Mesendoderm (in vitro differentiated cells): Measurements from ENCODE around the gene BTG1.

Experiments used
- DNase-seq: peaks from one replicate; pipeline ENCODE4 v3.0.0; 2013
- H2AK5ac ChIP-seq: 2 replicates; pipeline ENCODE4 v1.6.1; 2013; ENCODE audit warnings: low read length, inconsistent platforms
- H2BK120ac ChIP-seq: 2 replicates; pipeline ENCODE4 v1.6.1; 2013; ENCODE audit warnings: low read depth, mild to moderate bottlenecking, low read length, moderate library complexity, mixed read lengths
- H2BK15ac ChIP-seq: replicated peaks from 2 replicates; pipeline ENCODE4 v1.6.1; 2013; ENCODE audit warnings: low read depth, mild to moderate bottlenecking, moderate library complexity
- H2BK5ac ChIP-seq: 2 replicates; pipeline ENCODE4 v1.6.1; 2013; ENCODE audit warnings: low read length, inconsistent platforms
- H3K18ac ChIP-seq: 2 replicates; pipeline ENCODE4 v1.6.1; 2013; ENCODE audit warnings: mild to moderate bottlenecking, low read length, mixed read lengths
- H3K23ac ChIP-seq: one replicate; pipeline ENCODE4 v1.6.1; 2013; ENCODE audit warnings: low read length
- H3K27ac ChIP-seq: 2 replicates; pipeline ENCODE4 v1.5.1; 2013; ENCODE audit warnings: low read depth, mild to moderate bottlenecking, inconsistent platforms, low read length, moderate library complexity
- H3K27me3 ChIP-seq: 2 replicates; pipeline ENCODE4 v1.6.1; 2013; ENCODE audit warnings: low read length, control low read depth, mild to moderate bottlenecking, inconsistent platforms; ENCODE audit not compliant: insufficient read depth, poor library complexity
- H3K36me3 ChIP-seq: 2 replicates; pipeline ENCODE4 v1.6.1; 2013; ENCODE audit warnings: low read length, inconsistent platforms; ENCODE audit not compliant: control insufficient read depth, insufficient read depth
- H3K4ac ChIP-seq: one replicate; pipeline ENCODE4 v1.6.1; 2013; ENCODE audit warnings: low read depth, mild to moderate bottlenecking, low read length, moderate library complexity
- H3K4me1 ChIP-seq: 2 replicates; pipeline ENCODE4 v1.6.1; 2013; ENCODE audit warnings: low read depth, low read length, inconsistent platforms; ENCODE audit not compliant: control insufficient read depth
- H3K4me2 ChIP-seq: 2 replicates; pipeline ENCODE4 v1.6.1; 2013; ENCODE audit warnings: low read length
- H3K4me3 ChIP-seq: 2 replicates; pipeline ENCODE4 v1.5.1; 2013; ENCODE audit warnings: mild to moderate bottlenecking, low read length
- H3K56ac ChIP-seq: one replicate; pipeline ENCODE4 v1.6.1; 2013; ENCODE audit warnings: low read length
- H3K79me1 ChIP-seq: 2 replicates; pipeline ENCODE4 v1.6.1; 2013; ENCODE audit warnings: low read length, inconsistent platforms
- H3K79me2 ChIP-seq: 2 replicates; pipeline ENCODE4 v1.6.1; 2013; ENCODE audit warnings: mild to moderate bottlenecking, low read length; ENCODE audit not compliant: control insufficient read depth, insufficient read depth
- H3K9ac ChIP-seq: 2 replicates; pipeline ENCODE4 v1.6.1; 2013; ENCODE audit warnings: low read length, inconsistent platforms
- H4K5ac ChIP-seq: one replicate; pipeline ENCODE4 v1.6.1; 2013; ENCODE audit warnings: low read length
- H4K8ac ChIP-seq: one replicate; pipeline ENCODE4 v1.6.1; 2013; ENCODE audit warnings: low read depth, mild to moderate bottlenecking, control low read depth, low read length, moderate library complexity
- WGBS: extraction: QIAGEN DNeasy Blood & Tissue Kit; methylation state at CpG from one replicate; pipeline ENCODE4 v1.1.7; 2013; ENCODE audit warnings: low lambda C conversion rate, missing lambda C conversion rate; ENCODE audit not compliant: insufficient coverage; ENCODE audit errors: extremely low coverage; 5-methylcytosine and 5-hydroxymethylcytosine counted together

BTG1 gene

GRCh38 chr12:92191061-92191460 lies 45.4 kb upstream of the BTG1 start:
- Histone ChIP-seq H3K9ac (no peak overlapping the region), H2BK5ac (no peak overlapping the region), H3K56ac (no peak overlapping the region), H3K4me2 (no peak overlapping the region), H3K4me3 (no peak overlapping the region), H3K4me1 (no peaks in the 10 kb centered on the region), H3K4ac (no peak overlapping the region), H3K79me2 (no peaks in the 10 kb centered on the region), H4K5ac (no peak overlapping the region), H4K8ac (no peak overlapping the region), H3K79me1 (no peaks in the 10 kb centered on the region), H3K27me3 (peaks cover 2% of the 10 kb centered on the region), H3K27ac (no peak overlapping the region), H2BK15ac (no peak overlapping the region), H3K23ac (no peak overlapping the region), H2AK5ac (no peak overlapping the region), H3K36me3 (no peaks in the 10 kb centered on the region), H2BK120ac (no peak overlapping the region), H3K18ac (no peak overlapping the region)
- WGBS: no CpG with 5 or more reads among the region's 3 CpGs
- no peak for DNase-seq

- Histone ChIP-seq H3K23ac (no peak overlapping the region), H2BK15ac (no peak overlapping the region), H2BK120ac (no peak overlapping the region), H3K36me3 (no peaks in the 10 kb centered on the region), H3K18ac (no peak overlapping the region), H4K5ac (no peak overlapping the region), H3K56ac (no peak overlapping the region), H3K79me1 (no peaks in the 10 kb centered on the region), H4K8ac (no peak overlapping the region), H3K4me3 (no peak overlapping the region), H2BK5ac (no peak overlapping the region), H3K4me1 (no peaks in the 10 kb centered on the region), H3K27ac (no peak overlapping the region), H3K9ac (no peak overlapping the region), H3K4ac (no peak overlapping the region), H2AK5ac (no peak overlapping the region), H3K4me2 (no peak overlapping the region), H3K79me2 (no peaks in the 10 kb centered on the region), H3K27me3 (peaks cover 2% of the 10 kb centered on the region)
- WGBS: 100% methylated on average over 1 of the region's 7 CpGs
- DNase-seq: no peak
These were observed 43.0 kb upstream of the BTG1 start for GRCh38 chr12:92188517-92189188.

- Histone ChIP-seq H3K27me3 (peaks cover 2% of the 10 kb centered on the region), H2BK120ac (no peak overlapping the region), H3K4me2 (no peak overlapping the region), H2BK5ac (no peak overlapping the region), H4K8ac (no peak overlapping the region), H3K4me3 (no peak overlapping the region), H3K4ac (no peak overlapping the region), H2BK15ac (no peak overlapping the region), H3K79me2 (no peaks in the 10 kb centered on the region), H3K9ac (no peak overlapping the region), H4K5ac (no peak overlapping the region), H3K36me3 (no peaks in the 10 kb centered on the region), H2AK5ac (no peak overlapping the region), H3K18ac (no peak overlapping the region), H3K79me1 (no peaks in the 10 kb centered on the region), H3K4me1 (no peaks in the 10 kb centered on the region), H3K56ac (no peak overlapping the region), H3K23ac (no peak overlapping the region), H3K27ac (no peak overlapping the region)
- no peak for DNase-seq
- WGBS: 100% methylated on average over 1 of the region's 2 CpGs
These were observed 40.4 kb upstream of the BTG1 start for GRCh38 chr12:92186038-92186470.

DNA sequence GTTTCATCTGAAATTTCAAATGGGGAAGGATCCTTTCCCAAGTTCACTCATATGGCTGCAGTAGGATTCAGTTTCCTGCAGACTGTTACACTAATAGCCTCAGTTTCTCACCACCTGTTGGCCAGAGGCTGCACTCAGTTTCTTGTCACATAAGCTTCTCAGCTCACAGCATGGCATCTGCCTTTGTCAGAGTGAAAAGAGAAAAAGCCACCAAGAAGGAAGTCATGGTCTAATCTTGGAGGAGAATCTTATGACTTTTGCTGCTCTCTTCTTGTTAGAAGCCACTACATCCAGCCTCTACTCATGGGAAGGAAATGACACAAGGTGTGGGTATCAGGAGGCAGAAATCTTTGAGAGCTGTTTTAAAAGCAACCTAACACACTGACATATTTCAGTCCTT lies 39.4 kb upstream of the BTG1 start:
- Histone ChIP-seq H3K4me3 (no peak overlapping the region), H2BK120ac (no peak overlapping the region), H3K23ac (no peak overlapping the region), H3K56ac (no peak overlapping the region), H3K79me1 (no peaks in the 10 kb centered on the region), H3K9ac (no peak overlapping the region), H3K27ac (no peak overlapping the region), H3K4me2 (no peak overlapping the region), H4K5ac (no peak overlapping the region), H3K27me3 (peaks cover 2% of the 10 kb centered on the region), H3K18ac (no peak overlapping the region), H3K36me3 (no peaks in the 10 kb centered on the region), H2AK5ac (no peak overlapping the region), H2BK15ac (no peak overlapping the region), H2BK5ac (no peak overlapping the region), H3K4me1 (no peaks in the 10 kb centered on the region), H4K8ac (no peak overlapping the region), H3K4ac (no peak overlapping the region), H3K79me2 (no peaks in the 10 kb centered on the region)
- DNase-seq: no peak

DNA sequence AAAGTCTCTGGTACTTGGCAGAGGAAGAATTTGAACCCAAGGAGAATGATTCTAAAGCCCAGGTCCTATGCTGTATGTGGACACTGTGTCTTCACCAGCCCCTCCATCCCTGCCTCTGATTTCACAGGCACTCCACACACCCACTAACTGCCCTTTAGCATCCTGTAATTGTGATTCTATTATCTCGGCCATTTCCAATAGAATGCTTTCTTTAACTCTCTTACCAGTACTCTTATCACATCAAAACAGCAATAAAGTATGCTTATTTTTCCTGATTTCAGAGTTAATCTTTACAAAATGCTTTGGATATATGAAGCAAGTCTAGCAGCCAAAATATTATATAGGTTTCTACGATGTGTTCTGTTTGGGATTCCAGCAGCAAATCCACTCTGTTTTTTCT lies 37.9 kb upstream of the BTG1 start:
- no peaks in the 10 kb centered on the region for H3K79me1 ChIP-seq
- H3K4me3 ChIP-seq: no peak overlapping the region
- H2BK5ac ChIP-seq: no peak overlapping the region
- no peak overlapping the region for H2BK15ac ChIP-seq
- H3K23ac ChIP-seq: no peak overlapping the region
- H3K4me2 ChIP-seq: no peak overlapping the region
- no peaks in the 10 kb centered on the region for H3K36me3 ChIP-seq
- no peak for DNase-seq
- H4K8ac ChIP-seq: no peak overlapping the region
- H3K56ac ChIP-seq: no peak overlapping the region
- no peak overlapping the region for H3K9ac ChIP-seq
- WGBS: no CpG with 5 or more reads among the region's 2 CpGs
- H3K4me1 ChIP-seq: no peaks in the 10 kb centered on the region
- H3K27me3 ChIP-seq: peaks cover 2% of the 10 kb centered on the region
- H3K79me2 ChIP-seq: no peaks in the 10 kb centered on the region
- no peak overlapping the region for H3K18ac ChIP-seq
- no peak overlapping the region for H2AK5ac ChIP-seq
- no peak overlapping the region for H2BK120ac ChIP-seq
- no peak overlapping the region for H4K5ac ChIP-seq
- no peak overlapping the region for H3K27ac ChIP-seq
- H3K4ac ChIP-seq: no peak overlapping the region

GRCh38 chr12:92178340-92178739 lies 32.7 kb upstream of the BTG1 start:
- Histone ChIP-seq H2AK5ac (no peak overlapping the region), H3K36me3 (no peaks in the 10 kb centered on the region), H2BK5ac (no peak overlapping the region), H3K4me1 (no peaks in the 10 kb centered on the region), H3K27me3 (no peaks in the 10 kb centered on the region), H3K27ac (no peak overlapping the region), H4K5ac (no peak overlapping the region), H3K9ac (no peak overlapping the region), H3K79me1 (no peaks in the 10 kb centered on the region), H3K4ac (no peak overlapping the region), H3K56ac (no peak overlapping the region), H3K4me3 (no peak overlapping the region), H3K4me2 (no peak overlapping the region), H2BK120ac (no peak overlapping the region), H3K23ac (no peak overlapping the region), H4K8ac (no peak overlapping the region), H2BK15ac (no peak overlapping the region), H3K79me2 (no peaks in the 10 kb centered on the region), H3K18ac (no peak overlapping the region)
- no peak for DNase-seq
- no CpG with 5 or more reads among the region's 1 CpG for WGBS
